ENCODE results near the gene EGLN2.
"Not testable (repeated sequence)": the region's sequence is repeated elsewhere in the genome, so short reads cannot be mapped to it uniquely, and the experiment has no call there.

DNA sequence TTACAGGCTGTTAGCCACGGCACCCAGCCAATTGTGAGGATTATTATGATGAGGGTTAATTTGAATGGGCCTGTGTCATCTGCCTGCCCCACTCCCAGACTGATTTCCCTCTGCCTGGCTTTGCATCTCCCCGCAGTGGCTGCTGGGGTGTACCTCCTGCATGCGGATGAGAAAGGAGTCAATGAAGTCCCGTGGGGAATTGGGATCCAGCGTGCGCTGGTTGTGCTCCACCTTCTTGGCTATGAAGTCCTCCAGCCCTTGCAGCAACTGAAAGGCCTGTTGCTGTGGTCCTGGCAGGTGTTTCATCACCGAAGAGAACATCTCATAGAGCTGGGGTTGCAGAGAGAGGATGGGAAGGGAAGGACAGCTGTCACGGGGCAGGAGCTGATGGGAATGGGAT, 47.7 kb downstream of the EGLN2 start:
- TF ChIP-seq, protein P1, sequence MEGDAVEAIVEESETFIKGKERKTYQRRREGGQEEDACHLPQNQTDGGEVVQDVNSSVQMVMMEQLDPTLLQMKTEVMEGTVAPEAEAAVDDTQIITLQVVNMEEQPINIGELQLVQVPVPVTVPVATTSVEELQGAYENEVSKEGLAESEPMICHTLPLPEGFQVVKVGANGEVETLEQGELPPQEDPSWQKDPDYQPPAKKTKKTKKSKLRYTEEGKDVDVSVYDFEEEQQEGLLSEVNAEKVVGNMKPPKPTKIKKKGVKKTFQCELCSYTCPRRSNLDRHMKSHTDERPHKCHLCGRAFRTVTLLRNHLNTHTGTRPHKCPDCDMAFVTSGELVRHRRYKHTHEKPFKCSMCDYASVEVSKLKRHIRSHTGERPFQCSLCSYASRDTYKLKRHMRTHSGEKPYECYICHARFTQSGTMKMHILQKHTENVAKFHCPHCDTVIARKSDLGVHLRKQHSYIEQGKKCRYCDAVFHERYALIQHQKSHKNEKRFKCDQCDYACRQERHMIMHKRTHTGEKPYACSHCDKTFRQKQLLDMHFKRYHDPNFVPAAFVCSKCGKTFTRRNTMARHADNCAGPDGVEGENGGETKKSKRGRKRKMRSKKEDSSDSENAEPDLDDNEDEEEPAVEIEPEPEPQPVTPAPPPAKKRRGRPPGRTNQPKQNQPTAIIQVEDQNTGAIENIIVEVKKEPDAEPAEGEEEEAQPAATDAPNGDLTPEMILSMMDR (optimal IDR thresholded peaks at IDR 0.05 in 1 of 3, IDR thresholded peaks at IDR 0.05 in 1 of 3, conservative IDR thresholded peaks at IDR 0.05 in 1 of 3; ENCODE audit: extremely low read depth in 1 of 3, insufficient read depth in 2 of 3, low read length in 3 of 3) = not testable (repeated sequence)
- not testable (repeated sequence) for TF ChIP-seq EZH2 (IDR thresholded peaks at IDR 0.05; ENCODE audit: low read length)

Measured in keratinocyte (primary cell).